Loucy (cell line): ENCODE results near the gene CCDC8.

Source experiments
- H2AFZ ChIP-seq: fragments of 200-600 bp; sonication (generic); 2 replicates; pipeline ENCODE4 v1.6.0; 2016; ENCODE audit warnings: antibody characterized with exemption, mild to moderate bottlenecking, low read length, moderate library complexity
- H3F3A ChIP-seq: fragments of 200-600 bp; 2 replicates; pipeline ENCODE4 v1.6.0; 2016; ENCODE audit warnings: antibody characterized with exemption, low read depth, mild to moderate bottlenecking
- H3K27me3 ChIP-seq: fragments of 200-600 bp; sonication (generic); 2 replicates; pipeline ENCODE4 v1.6.1; 2014; ENCODE audit warnings: low read length, mild to moderate bottlenecking; ENCODE audit not compliant: insufficient read depth, poor library complexity, severe bottlenecking
- H3K36me3 ChIP-seq: fragments of 200-600 bp; sonication (generic); 2 replicates; pipeline ENCODE4 v1.6.1; 2016; ENCODE audit warnings: low read length; ENCODE audit not compliant: insufficient read depth
- H3K4me1 ChIP-seq: fragments of 200-600 bp; sonication (generic); 2 replicates; pipeline ENCODE4 v1.5.1; 2014; ENCODE audit warnings: low read length, mild to moderate bottlenecking; ENCODE audit not compliant: insufficient read depth, poor library complexity, severe bottlenecking
- H3K4me2 ChIP-seq: fragments of 200-600 bp; sonication (generic); 2 replicates; pipeline ENCODE4 v1.6.0; 2014; ENCODE audit warnings: antibody characterized with exemption, low read length, low read depth, mild to moderate bottlenecking; ENCODE audit not compliant: poor library complexity, severe bottlenecking
- H3K4me3 ChIP-seq: fragments of 200-600 bp; sonication (generic); 2 replicates; pipeline ENCODE4 v1.5.1; 2014; ENCODE audit warnings: low read length, mild to moderate bottlenecking, mixed read lengths; ENCODE audit not compliant: poor library complexity, severe bottlenecking
- H3K79me2 ChIP-seq: fragments of 200-600 bp; sonication (generic); 2 replicates; pipeline ENCODE4 v1.6.1; 2014; ENCODE audit warnings: low read length; ENCODE audit not compliant: insufficient read depth
- H3K9ac ChIP-seq: fragments of 200-600 bp; sonication (generic); 2 replicates; pipeline ENCODE4 v1.6.0; 2014; ENCODE audit warnings: mild to moderate bottlenecking, low read depth, low read length, moderate library complexity; ENCODE audit not compliant: poor library complexity, severe bottlenecking
- H3K9me2 ChIP-seq: fragments of 200-600 bp; sonication (generic); replicated peaks from 2 replicates; pipeline ENCODE4 v1.6.1; 2016; ENCODE audit warnings: low read depth, low read length, mixed read lengths
- H3K9me3 ChIP-seq: fragments of 200-600 bp; sonication (generic); 2 replicates; pipeline ENCODE4 v1.6.1; 2014; ENCODE audit warnings: mild to moderate bottlenecking, antibody characterized with exemption, low read length, low read depth; ENCODE audit not compliant: insufficient read depth
- H4K20me1 ChIP-seq: fragments of 200-600 bp; sonication (generic); 2 replicates; pipeline ENCODE4 v1.6.0; 2014; ENCODE audit warnings: antibody characterized with exemption, low read length, mild to moderate bottlenecking; ENCODE audit not compliant: insufficient read depth, poor library complexity, severe bottlenecking
- EZH2phosphoT487 ChIP-seq: fragments of 200-600 bp; IDR thresholded peaks from 2 replicates; pipeline ENCODE4 v1.6.1; 2018; ENCODE audit warnings: antibody characterized with exemption, mild to moderate bottlenecking, moderate library complexity, borderline replicate concordance
- TF ChIP-seq, protein P1 (sequence below): fragments of 200-600 bp; sonication (generic); conservative IDR thresholded peaks from 2 replicates; pipeline ENCODE4 v1.5.1; 2014; ENCODE audit warnings: mild to moderate bottlenecking, antibody characterized with exemption, low read length

CCDC8 gene

GRCh38 chr19:46366620-46367292 lies 46.6 kb downstream of the CCDC8 start:
- peaks cover 44% of the 10 kb centered on the region for H3K36me3 ChIP-seq
- no peaks in the 10 kb centered on the region for H3F3A ChIP-seq
- H3K9me3 ChIP-seq: no peaks in the 10 kb centered on the region
- H3K9ac ChIP-seq: no peak overlapping the region
- no peaks in the 10 kb centered on the region for H3K27me3 ChIP-seq
- TF ChIP-seq, protein P1, sequence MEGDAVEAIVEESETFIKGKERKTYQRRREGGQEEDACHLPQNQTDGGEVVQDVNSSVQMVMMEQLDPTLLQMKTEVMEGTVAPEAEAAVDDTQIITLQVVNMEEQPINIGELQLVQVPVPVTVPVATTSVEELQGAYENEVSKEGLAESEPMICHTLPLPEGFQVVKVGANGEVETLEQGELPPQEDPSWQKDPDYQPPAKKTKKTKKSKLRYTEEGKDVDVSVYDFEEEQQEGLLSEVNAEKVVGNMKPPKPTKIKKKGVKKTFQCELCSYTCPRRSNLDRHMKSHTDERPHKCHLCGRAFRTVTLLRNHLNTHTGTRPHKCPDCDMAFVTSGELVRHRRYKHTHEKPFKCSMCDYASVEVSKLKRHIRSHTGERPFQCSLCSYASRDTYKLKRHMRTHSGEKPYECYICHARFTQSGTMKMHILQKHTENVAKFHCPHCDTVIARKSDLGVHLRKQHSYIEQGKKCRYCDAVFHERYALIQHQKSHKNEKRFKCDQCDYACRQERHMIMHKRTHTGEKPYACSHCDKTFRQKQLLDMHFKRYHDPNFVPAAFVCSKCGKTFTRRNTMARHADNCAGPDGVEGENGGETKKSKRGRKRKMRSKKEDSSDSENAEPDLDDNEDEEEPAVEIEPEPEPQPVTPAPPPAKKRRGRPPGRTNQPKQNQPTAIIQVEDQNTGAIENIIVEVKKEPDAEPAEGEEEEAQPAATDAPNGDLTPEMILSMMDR: no peak
- H3K4me3 ChIP-seq: no peak overlapping the region
- no peaks in the 10 kb centered on the region for H3K9me2 ChIP-seq
- H2AFZ ChIP-seq: no peak overlapping the region
- H3K4me2 ChIP-seq: no peak overlapping the region
- H3K4me1 ChIP-seq: peaks cover 6% of the 10 kb centered on the region
- H4K20me1 ChIP-seq: peaks cover 36% of the 10 kb centered on the region
- peaks cover 8% of the 10 kb centered on the region for H3K79me2 ChIP-seq

- no peaks in the 10 kb centered on the region for H3K9me3 ChIP-seq
- H3K9ac ChIP-seq: no peak overlapping the region
- no peak for TF ChIP-seq EZH2phosphoT487
- TF ChIP-seq, protein P1: no peak
- no peaks in the 10 kb centered on the region for H3K9me2 ChIP-seq
- no peak overlapping the region for H3K4me2 ChIP-seq
- H3K79me2 ChIP-seq: peaks cover 12% of the 10 kb centered on the region
- H3F3A ChIP-seq: no peaks in the 10 kb centered on the region
- H2AFZ ChIP-seq: no peak overlapping the region
- no peaks in the 10 kb centered on the region for H3K27me3 ChIP-seq
- no peak overlapping the region for H3K4me3 ChIP-seq
- H3K4me1 ChIP-seq: peaks cover 9% of the 10 kb centered on the region
- peaks cover 47% of the 10 kb centered on the region for H3K36me3 ChIP-seq
- peaks cover 39% of the 10 kb centered on the region for H4K20me1 ChIP-seq
These were observed 47.8 kb downstream of the CCDC8 start for GRCh38 chr19:46365561-46365960.

GRCh38 chr19:46364359-46364758 lies 49.0 kb downstream of the CCDC8 start:
- H3K36me3 ChIP-seq: peaks cover 50% of the 10 kb centered on the region
- H2AFZ ChIP-seq: no peak overlapping the region
- peaks cover 51% of the 10 kb centered on the region for H4K20me1 ChIP-seq
- H3K9me2 ChIP-seq: no peaks in the 10 kb centered on the region
- TF ChIP-seq, protein P1: no peak
- no peak for TF ChIP-seq EZH2phosphoT487
- no peak overlapping the region for H3K4me3 ChIP-seq
- H3K79me2 ChIP-seq: peaks cover 17% of the 10 kb centered on the region
- no peaks in the 10 kb centered on the region for H3K27me3 ChIP-seq
- no peak overlapping the region for H3K9ac ChIP-seq
- no peaks in the 10 kb centered on the region for H3F3A ChIP-seq
- H3K4me1 ChIP-seq: peaks cover 9% of the 10 kb centered on the region
- H3K9me3 ChIP-seq: no peaks in the 10 kb centered on the region
- no peak overlapping the region for H3K4me2 ChIP-seq
